Measurements from ENCODE around the gene ETFB.
A peak's percentile ranks its signal among the peaks of the same experiment; 100 is the strongest.

The ETFB gene

DNA sequence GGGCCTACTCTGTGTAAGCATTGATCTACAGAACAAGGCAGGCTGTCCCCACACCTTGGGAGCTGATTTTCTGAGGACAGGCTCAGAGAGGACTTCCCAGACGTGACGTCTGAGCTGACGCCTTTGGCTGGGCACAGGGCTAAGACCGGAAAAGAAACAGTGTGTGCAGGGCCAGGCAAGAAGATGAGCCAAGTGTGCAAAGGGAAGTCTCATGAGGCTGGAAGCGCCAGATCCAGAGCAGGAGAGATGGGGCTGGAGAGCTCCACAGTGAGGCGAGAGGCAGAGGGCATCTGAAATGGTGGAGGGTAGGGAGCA, 42.1 kb downstream of the ETFB start:
- H3K4me1 ChIP-seq (ENCODE audit: control insufficient read depth, insufficient read depth, low read length) = peaks cover 4% of the 10 kb centered on the region; the same call in 1 of the 2 replicates
- 0 out of 2 replicates have a peak, but pooled peaks cover 4% of the 10 kb centered on the region for H3K36me3 ChIP-seq (ENCODE audit: control insufficient read depth, insufficient read depth, low read length)
- H3K27me3 ChIP-seq (ENCODE audit: control insufficient read depth, insufficient read depth, low read length) = peaks cover 7% of the 10 kb centered on the region
- no peak overlapping the region for H3K4me3 ChIP-seq (ENCODE audit: low read depth, low read length)
- no peak overlapping the region for H3K27ac ChIP-seq (ENCODE audit: low read depth, low read length)
- no peaks in the 10 kb centered on the region for H3K9me3 ChIP-seq (ENCODE audit: control insufficient read depth, insufficient read depth, low read length)
- no peak overlapping the region for H3K9ac ChIP-seq (ENCODE audit: low read depth, low read length)

DNA sequence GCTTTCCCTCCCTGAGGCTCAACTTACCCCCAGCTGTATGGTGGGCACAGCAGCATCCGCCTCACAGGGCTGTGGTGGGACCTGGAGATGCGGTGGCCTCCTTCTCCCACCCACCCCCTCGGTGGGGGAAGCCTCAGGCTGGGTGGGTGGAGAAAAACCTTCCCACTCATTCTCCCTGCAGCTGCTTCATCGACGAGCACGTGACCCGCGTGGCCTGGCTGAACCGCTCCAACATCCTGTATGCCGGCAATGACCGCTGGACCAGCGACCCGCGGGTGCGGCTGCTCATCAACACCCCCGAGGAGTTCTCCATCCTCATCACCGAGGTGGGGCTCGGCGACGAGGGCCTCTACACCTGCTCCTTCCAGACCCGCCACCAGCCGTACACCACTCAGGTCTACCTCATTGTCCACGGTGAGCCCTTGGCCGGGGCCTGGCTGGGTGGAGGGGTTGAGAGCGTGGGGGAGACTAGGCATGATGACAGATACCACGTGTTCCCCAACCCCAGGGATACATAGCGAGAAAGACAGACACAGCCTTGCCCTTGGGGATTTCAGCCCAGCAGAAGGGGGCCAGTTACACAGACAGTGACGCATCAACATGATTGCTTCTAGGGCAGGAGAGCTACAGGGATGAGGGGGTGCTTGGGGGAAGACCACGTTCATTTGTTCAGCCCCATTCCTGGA, 42.6 kb downstream of the ETFB start:
- no peak overlapping the region for H3K9ac ChIP-seq (ENCODE audit: low read depth, low read length)
- H3K27ac ChIP-seq (ENCODE audit: low read depth, low read length) = no peak overlapping the region
- peaks cover 7% of the 10 kb centered on the region for H3K27me3 ChIP-seq (ENCODE audit: control insufficient read depth, insufficient read depth, low read length)
- 0 out of 2 replicates have a peak, but pooled peaks cover 4% of the 10 kb centered on the region for H3K36me3 ChIP-seq (ENCODE audit: control insufficient read depth, insufficient read depth, low read length)
- no peaks in the 10 kb centered on the region for H3K9me3 ChIP-seq (ENCODE audit: control insufficient read depth, insufficient read depth, low read length)
- peaks cover 4% of the 10 kb centered on the region; the same call in 1 of the 2 replicates for H3K4me1 ChIP-seq (ENCODE audit: control insufficient read depth, insufficient read depth, low read length)
- no peak overlapping the region for H3K4me3 ChIP-seq (ENCODE audit: low read depth, low read length)

DNA sequence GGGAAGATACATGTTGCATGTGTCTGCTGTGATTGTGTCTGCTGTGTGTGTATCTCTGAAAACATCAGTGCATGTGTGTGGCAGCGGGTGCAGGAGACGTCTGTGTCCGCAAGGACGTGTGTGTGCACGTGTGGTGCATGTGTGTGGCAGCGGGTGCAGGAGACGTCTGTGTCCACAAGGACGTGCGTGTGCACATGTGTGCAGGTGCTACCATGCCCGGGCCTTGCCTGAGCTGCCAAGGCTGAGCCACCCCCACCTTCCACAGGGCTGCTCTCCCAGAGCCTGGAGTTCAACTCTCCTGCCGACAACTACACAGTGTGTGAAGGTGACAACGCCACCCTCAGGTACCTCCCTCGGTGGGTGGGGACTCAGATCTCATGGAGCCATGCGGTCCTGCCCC, 44.4 kb downstream of the ETFB start:
- Histone ChIP-seq H3K4me1 (ENCODE audit: control insufficient read depth, insufficient read depth, low read length) (no peaks in the 10 kb centered on the region), H3K9me3 (ENCODE audit: control insufficient read depth, insufficient read depth, low read length) (no peaks in the 10 kb centered on the region), H3K27ac (ENCODE audit: low read depth, low read length) (no peak overlapping the region), H3K36me3 (ENCODE audit: control insufficient read depth, insufficient read depth, low read length) (0 out of 2 replicates have a peak, but pooled peaks cover 4% of the 10 kb centered on the region), H3K4me3 (ENCODE audit: low read depth, low read length) (no peak overlapping the region), H3K9ac (ENCODE audit: low read depth, low read length) (no peak overlapping the region), H3K27me3 (ENCODE audit: control insufficient read depth, insufficient read depth, low read length) (no peaks in the 10 kb centered on the region)

DNA sequence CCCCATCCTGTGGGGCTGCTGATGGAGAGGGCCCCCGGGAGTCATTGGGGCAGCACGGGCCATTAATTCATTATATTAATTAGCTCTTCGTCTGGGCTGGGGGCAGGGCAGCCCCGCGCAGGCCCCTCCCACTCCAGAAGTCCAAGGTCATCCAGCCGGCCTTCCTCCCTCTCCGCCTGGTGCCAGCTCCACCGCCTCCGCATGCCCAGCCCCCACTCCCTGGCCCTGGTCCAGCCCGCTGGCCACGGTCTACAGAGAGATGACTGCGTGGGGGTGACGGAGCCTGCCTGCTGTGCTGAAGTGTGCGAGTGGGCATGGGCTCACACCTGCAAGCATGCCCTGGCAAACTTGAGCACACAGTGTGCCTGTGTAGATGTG, 45.9 kb downstream of the ETFB start:
- Histone ChIP-seq H3K27ac (ENCODE audit: low read depth, low read length) (no peak overlapping the region), H3K36me3 (ENCODE audit: control insufficient read depth, insufficient read depth, low read length) (0 out of 2 replicates have a peak, but pooled peaks cover 4% of the 10 kb centered on the region), H3K4me1 (ENCODE audit: control insufficient read depth, insufficient read depth, low read length) (no peaks in the 10 kb centered on the region), H3K27me3 (ENCODE audit: control insufficient read depth, insufficient read depth, low read length) (no peaks in the 10 kb centered on the region), H3K9ac (ENCODE audit: low read depth, low read length) (no peak overlapping the region), H3K9me3 (ENCODE audit: control insufficient read depth, insufficient read depth, low read length) (no peaks in the 10 kb centered on the region), H3K4me3 (ENCODE audit: low read depth, low read length) (no peak overlapping the region)

DNA sequence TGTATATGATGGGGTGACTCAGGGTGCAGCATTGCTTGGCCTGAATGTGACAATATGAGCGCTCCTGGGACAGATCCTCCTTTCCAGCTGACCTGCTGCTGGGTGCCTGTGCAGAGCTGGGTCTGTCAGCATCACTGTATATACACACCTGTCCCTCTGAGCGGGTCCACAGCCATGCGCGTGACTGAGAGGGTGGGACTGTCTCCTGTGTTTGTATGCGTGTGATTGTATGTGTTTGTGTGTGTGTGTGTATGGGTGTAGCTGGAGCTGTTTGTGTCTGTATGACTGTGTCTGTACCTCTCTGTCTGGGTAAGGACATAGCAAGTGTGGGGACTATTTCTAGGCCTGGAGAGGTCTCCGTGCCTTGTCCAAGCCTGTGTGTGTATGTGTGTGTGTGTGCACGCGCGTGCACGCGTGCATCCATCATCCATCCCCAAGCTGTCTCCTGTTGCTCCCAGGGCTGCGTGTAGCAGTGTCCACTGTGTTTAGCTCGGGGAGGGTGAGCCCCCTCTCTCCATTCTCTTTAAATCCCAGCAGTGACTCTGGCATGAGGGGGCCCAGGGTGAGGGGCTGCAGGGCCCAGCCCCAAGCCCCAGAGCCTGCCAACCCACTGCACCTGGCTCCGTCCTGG, 46.4 kb downstream of the ETFB start:
- H3K27me3 ChIP-seq (ENCODE audit: control insufficient read depth, insufficient read depth, low read length) = no peaks in the 10 kb centered on the region
- H3K27ac ChIP-seq (ENCODE audit: low read depth, low read length) = no peak overlapping the region
- no peaks in the 10 kb centered on the region for H3K9me3 ChIP-seq (ENCODE audit: control insufficient read depth, insufficient read depth, low read length)
- H3K4me3 ChIP-seq (ENCODE audit: low read depth, low read length) = no peak overlapping the region
- no peak overlapping the region for H3K9ac ChIP-seq (ENCODE audit: low read depth, low read length)
- H3K4me1 ChIP-seq (ENCODE audit: control insufficient read depth, insufficient read depth, low read length) = no peaks in the 10 kb centered on the region
- 0 out of 2 replicates have a peak, but pooled peaks cover 4% of the 10 kb centered on the region for H3K36me3 ChIP-seq (ENCODE audit: control insufficient read depth, insufficient read depth, low read length)

DNA sequence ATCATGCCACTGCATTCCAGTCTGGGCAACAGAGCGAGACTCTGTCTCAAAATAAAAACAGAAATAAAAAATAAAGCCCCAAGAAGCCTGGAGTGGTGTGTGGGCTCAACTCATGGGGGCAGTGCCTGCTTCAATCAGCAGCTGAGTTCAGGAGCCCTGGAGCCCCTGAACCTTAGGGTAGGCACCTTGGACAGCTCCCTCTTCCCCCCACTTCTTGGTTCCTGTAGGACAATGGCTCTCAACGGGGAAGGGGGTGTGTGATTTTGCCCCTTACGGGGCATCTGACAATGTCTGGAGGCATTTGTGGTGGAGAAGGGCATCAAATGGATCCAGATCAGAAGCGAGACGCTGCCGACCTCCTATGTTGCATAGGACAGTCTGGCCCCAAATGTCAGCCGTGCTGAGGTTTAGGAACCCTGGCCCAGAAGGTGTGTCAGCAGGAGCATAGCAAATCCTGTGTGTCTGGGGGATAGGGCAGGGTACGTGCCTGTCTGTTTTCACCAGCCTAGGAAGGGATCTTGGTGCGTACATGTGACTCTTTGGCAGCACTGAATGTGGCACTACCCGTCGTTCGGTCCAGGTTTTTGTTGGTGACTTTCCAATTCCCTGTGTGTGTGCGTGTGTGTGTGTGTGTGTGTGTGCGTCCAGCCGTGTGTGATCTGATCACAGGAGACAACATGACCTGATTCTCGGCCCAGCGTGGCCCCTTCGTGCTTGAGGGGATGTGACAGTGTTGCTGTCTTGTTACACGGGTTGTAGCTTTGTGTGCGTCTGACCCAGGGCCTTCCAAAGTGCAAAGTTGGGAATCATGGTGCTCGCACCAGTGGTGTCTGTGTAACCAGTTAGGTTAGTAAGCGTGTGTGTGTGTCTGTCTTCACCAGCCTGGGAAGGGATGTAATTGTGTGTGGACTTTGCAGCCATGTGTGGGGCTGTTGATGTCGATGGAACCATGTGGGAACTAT, 47.2 kb downstream of the ETFB start:
- no peaks in the 10 kb centered on the region for H3K27me3 ChIP-seq (ENCODE audit: control insufficient read depth, insufficient read depth, low read length)
- 0 out of 2 replicates have a peak, but pooled peaks cover 1% of the 10 kb centered on the region for H3K36me3 ChIP-seq (ENCODE audit: control insufficient read depth, insufficient read depth, low read length)
- H3K4me1 ChIP-seq (ENCODE audit: control insufficient read depth, insufficient read depth, low read length) = no peaks in the 10 kb centered on the region
- H3K27ac ChIP-seq (ENCODE audit: low read depth, low read length) = no peak overlapping the region
- no peak overlapping the region for H3K9ac ChIP-seq (ENCODE audit: low read depth, low read length)
- H3K9me3 ChIP-seq (ENCODE audit: control insufficient read depth, insufficient read depth, low read length) = no peaks in the 10 kb centered on the region
- no peak overlapping the region for H3K4me3 ChIP-seq (ENCODE audit: low read depth, low read length)

DNA sequence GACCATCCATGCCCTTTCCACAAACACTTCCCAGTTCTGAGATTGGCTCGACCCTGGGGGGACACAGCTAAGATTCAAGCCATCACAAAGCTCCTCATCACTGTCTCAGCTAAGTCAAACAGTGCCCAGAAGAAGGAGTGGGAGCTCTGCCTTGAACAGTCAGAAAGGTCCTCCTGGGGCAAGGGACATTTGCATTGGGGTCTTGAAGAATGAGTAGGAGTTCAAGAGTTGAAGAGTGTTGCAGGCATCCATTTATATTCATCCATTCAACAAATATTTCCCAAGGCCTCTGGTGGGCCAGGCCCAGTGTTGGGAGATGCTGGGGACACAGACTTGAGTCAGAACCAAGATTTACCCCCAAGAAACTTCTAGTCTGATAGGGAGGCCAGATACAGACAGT, 48.2 kb downstream of the ETFB start:
- no peaks in the 10 kb centered on the region for H3K36me3 ChIP-seq (ENCODE audit: control insufficient read depth, insufficient read depth, low read length)
- H3K9me3 ChIP-seq (ENCODE audit: control insufficient read depth, insufficient read depth, low read length) = no peaks in the 10 kb centered on the region
- H3K27ac ChIP-seq (ENCODE audit: low read depth, low read length) = no peak overlapping the region
- no peaks in the 10 kb centered on the region for H3K4me1 ChIP-seq (ENCODE audit: control insufficient read depth, insufficient read depth, low read length)
- no peak overlapping the region for H3K9ac ChIP-seq (ENCODE audit: low read depth, low read length)
- H3K27me3 ChIP-seq (ENCODE audit: control insufficient read depth, insufficient read depth, low read length) = no peaks in the 10 kb centered on the region
- H3K4me3 ChIP-seq (ENCODE audit: low read depth, low read length) = no peak overlapping the region

DNA sequence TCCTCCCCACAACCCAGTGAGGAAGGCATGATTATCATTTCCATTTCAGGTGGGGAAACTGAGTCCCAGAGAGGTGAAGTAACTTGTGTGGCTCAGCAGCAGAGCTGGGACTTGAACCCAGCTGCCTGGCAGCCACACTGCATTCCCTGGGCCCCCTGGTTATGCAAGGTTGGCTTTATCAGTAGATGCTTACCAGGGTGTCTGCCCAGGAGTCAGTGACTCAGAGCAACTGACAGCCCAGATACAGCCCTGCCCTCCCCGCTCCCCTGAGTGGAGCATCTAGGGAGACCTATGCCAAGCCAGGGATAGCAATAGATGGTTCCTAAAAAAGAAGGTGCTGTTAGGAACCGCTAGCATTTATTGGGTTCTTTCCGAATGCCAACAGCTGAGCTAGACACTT, 48.8 kb downstream of the ETFB start:
- Histone ChIP-seq H3K9ac (ENCODE audit: low read depth, low read length) (no peak overlapping the region), H3K9me3 (ENCODE audit: control insufficient read depth, insufficient read depth, low read length) (no peaks in the 10 kb centered on the region), H3K36me3 (ENCODE audit: control insufficient read depth, insufficient read depth, low read length) (no peaks in the 10 kb centered on the region), H3K27me3 (ENCODE audit: control insufficient read depth, insufficient read depth, low read length) (no peaks in the 10 kb centered on the region), H3K27ac (ENCODE audit: low read depth, low read length) (no peak overlapping the region), H3K4me3 (ENCODE audit: low read depth, low read length) (no peak overlapping the region), H3K4me1 (ENCODE audit: control insufficient read depth, insufficient read depth, low read length) (peaks cover 2% of the 10 kb centered on the region)

DNA sequence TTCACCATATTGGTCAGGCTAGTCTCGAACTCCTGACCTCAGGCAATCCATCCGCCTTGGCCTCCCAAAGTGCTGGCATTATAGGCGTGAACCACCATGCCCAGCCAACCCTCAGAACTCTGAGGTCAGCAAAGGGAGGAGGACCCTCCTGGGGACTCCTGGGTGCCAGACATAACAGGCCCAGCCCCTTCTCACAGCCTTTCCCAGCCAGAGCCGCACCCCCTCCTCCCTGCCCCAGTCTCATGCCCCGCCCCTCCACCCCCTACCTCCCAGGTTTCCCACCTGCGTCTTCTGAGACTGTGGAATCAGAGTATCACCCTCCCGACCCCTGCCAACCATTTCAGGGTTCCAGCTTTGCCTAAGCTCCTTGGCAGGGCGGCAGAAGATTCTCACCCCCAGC, 49.5 kb downstream of the ETFB start:
- H3K36me3 ChIP-seq (ENCODE audit: control insufficient read depth, insufficient read depth, low read length) = no peaks in the 10 kb centered on the region
- no peak overlapping the region for H3K9ac ChIP-seq (ENCODE audit: low read depth, low read length)
- H3K27me3 ChIP-seq (ENCODE audit: control insufficient read depth, insufficient read depth, low read length) = no peaks in the 10 kb centered on the region
- no peak overlapping the region for H3K4me3 ChIP-seq (ENCODE audit: low read depth, low read length)
- no peaks in the 10 kb centered on the region for H3K9me3 ChIP-seq (ENCODE audit: control insufficient read depth, insufficient read depth, low read length)
- no peak overlapping the region for H3K27ac ChIP-seq (ENCODE audit: low read depth, low read length)
- H3K4me1 ChIP-seq (ENCODE audit: control insufficient read depth, insufficient read depth, low read length) = peaks cover 4% of the 10 kb centered on the region

DNA sequence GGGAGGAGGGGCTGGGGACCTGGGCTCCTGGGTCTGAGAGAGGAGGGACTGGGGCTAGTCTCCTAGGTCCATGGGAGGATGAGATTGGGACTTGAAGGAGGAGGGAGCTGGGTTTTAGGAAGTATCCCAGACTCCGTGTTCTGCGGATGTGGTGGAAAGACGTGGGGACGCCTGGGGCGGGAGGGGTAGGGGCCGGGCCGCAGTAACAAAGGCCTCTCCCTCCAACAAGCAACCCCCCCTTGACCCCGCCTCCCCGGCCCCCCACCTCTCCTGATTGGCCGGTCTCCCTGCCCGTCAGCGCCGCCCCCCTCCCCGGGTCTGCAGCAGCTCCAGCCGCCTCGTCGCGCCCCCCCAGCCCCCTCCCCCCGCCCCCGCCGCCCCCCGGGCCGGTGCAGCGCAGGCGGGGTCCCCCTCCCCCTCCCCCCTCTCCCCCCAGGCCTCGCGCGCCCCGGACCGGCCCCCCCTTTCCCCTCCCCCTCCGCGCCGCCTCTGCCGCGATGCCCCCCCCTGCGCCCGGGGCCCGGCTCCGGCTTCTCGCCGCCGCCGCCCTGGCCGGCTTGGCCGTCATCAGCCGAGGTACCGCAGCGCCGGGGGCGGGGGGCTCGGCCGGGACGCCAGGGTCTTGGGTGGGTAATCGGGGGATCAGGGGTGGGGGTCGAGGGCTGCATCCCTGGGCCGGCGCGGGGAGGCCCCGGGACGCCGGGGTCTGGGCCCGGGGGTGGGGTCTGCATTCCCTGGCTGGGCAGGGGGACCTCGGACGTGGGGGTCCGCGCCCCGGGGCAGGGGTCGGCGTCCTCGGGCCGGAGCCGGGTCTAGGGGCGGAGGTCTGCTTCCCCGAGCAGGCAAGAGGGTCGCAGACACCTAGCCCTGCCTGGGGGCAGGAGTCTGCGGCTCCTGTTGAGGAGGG, 54.6 kb downstream of the ETFB start, which contains the start of gene IGLON5:
IGLON5 (plus strand) TSS at position 294 of the 907 bp plus-strand sequence; CDS start at position 498, 204 bp downstream.
- Histone ChIP-seq H3K9me3 (ENCODE audit: control insufficient read depth, insufficient read depth, low read length) (no peaks in the 10 kb centered on the region), H3K36me3 (ENCODE audit: control insufficient read depth, insufficient read depth, low read length) (no peaks in the 10 kb centered on the region), H3K4me1 (ENCODE audit: control insufficient read depth, insufficient read depth, low read length) (peaks cover 12% of the 10 kb centered on the region), H3K4me3 (ENCODE audit: low read depth, low read length) (peak within 1 kb of the TSS; percentile 64), H3K27ac (ENCODE audit: low read depth, low read length) (no peak within 1 kb of the TSS), H3K27me3 (ENCODE audit: control insufficient read depth, insufficient read depth, low read length) (no peaks in the 10 kb centered on the region), H3K9ac (ENCODE audit: low read depth, low read length) (no peak within 1 kb of the TSS)
